HuH-7 (cell line): ENCODE data around the gene SLC6A13.
"Not testable (repeated sequence)": the region's sequence is repeated elsewhere in the genome, so short reads cannot be mapped to it uniquely, and the experiment has no call there.

Experiments
- DNase-seq: peaks from one replicate; pipeline ENCODE4 v3.0.0; 2011; ENCODE audit warnings: low spot score

SLC6A13 gene

GRCh38 chr12:264269-264668 lies 1.6 kb upstream of the SLC6A13 start:
- DNase-seq, result no peak

GRCh38 chr12:263574-263973 lies 938 bp upstream of the SLC6A13 start:
- no peak for DNase-seq

GRCh38 chr12:262113-262512 lies 523 bp downstream of the SLC6A13 start:
- DNase-seq, result no peak

GRCh38 chr12:257521-258321 lies 4.9 kb downstream of the SLC6A13 start:
- DNase-seq, result no peak

GRCh38 chr12:256958-257357 lies 5.7 kb downstream of the SLC6A13 start:
- no peak for DNase-seq

GRCh38 chr12:256225-256624 lies 6.4 kb downstream of the SLC6A13 start:
- no peak for DNase-seq

GRCh38 chr12:254912-255311 lies 7.7 kb downstream of the SLC6A13 start:
- no peak for DNase-seq

- no peak for DNase-seq
These were observed 8.6 kb downstream of the SLC6A13 start for GRCh38 chr12:254039-254438.

- no peak for DNase-seq
These were observed 9.4 kb downstream of the SLC6A13 start for GRCh38 chr12:253116-253831.

- DNase-seq, result no peak
These were observed 10.0 kb downstream of the SLC6A13 start for GRCh38 chr12:252636-253035.

GRCh38 chr12:247271-247670 lies 15.4 kb downstream of the SLC6A13 start:
- no peak for DNase-seq

GRCh38 chr12:243381-243780 lies 19.3 kb downstream of the SLC6A13 start:
- DNase-seq, result no peak

- DNase-seq, result no peak
These were observed 20.1 kb downstream of the SLC6A13 start for GRCh38 chr12:242496-242895.

- no peak for DNase-seq
These were observed 21.4 kb downstream of the SLC6A13 start for GRCh38 chr12:241266-241665.

- DNase-seq, result no peak
These were observed 22.1 kb downstream of the SLC6A13 start for GRCh38 chr12:240566-240965.

- DNase-seq, result no peak
These were observed 23.8 kb downstream of the SLC6A13 start for GRCh38 chr12:238736-239398.

- no peak for DNase-seq
These were observed 24.5 kb downstream of the SLC6A13 start for GRCh38 chr12:238116-238515.

- DNase-seq, result peak; percentile 59
These were observed 25.4 kb downstream of the SLC6A13 start for GRCh38 chr12:237026-237815.

- no peak for DNase-seq
These were observed 26.2 kb downstream of the SLC6A13 start for GRCh38 chr12:236445-236844.

GRCh38 chr12:235967-236366 lies 26.7 kb downstream of the SLC6A13 start:
- DNase-seq, result not testable (repeated sequence)

GRCh38 chr12:234891-235415 lies 27.7 kb downstream of the SLC6A13 start:
- no peak for DNase-seq

- no peak for DNase-seq
These were observed 28.6 kb downstream of the SLC6A13 start for GRCh38 chr12:234019-234418.
